Ovary (tissue), 3 donors: ENCODE data around the gene SHF.

Experiments used
- EP300 ChIP-seq: sonication (generic); formaldehyde crosslinking; IDR thresholded peaks from one replicate; pipeline ENCODE4 v1.6.1; 2017; ENCODE audit warnings: antibody characterized with exemption
- POLR2A ChIP-seq: fragments of 450-650 bp; IDR thresholded peaks from one replicate; pipeline ENCODE4 v1.6.1; 2017; ENCODE audit warnings: antibody characterized with exemption, mild to moderate bottlenecking, moderate library complexity
- TF ChIP-seq, protein P1 (sequence below), 3 donors: fragments of 450-650 bp in 2 of 3; fragments of 200-600 bp in 1 of 3; IDR thresholded peaks; one replicate each; pipeline versions ENCODE4 v1.5.1 to v1.8.0; 2016 to 2022; ENCODE audit warnings: antibody characterized with exemption in 3 of 3, mild to moderate bottlenecking in 1 of 3
- donor health status: DM: no; HTN: no; CAD: no.

DNA sequence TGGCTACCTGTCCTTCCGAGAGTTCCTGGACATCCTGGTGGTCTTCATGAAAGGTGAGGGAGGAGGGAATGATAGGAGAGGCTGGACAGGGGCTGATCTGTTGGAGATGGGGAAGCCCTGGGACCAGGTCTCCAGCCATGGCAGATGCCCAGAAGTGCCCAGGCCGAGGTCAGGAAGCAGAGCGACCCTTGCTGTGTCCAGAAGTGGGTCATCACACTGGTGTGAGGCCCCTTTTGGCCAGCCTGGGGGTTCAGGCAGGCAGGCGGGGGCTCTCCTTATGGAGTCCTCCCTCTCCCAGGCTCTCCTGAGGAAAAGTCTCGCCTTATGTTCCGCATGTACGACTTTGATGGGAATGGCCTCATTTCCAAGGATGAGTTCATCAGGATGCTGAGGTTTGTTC lies 40.2 kb downstream of the SHF start:
- TF ChIP-seq, protein P1, sequence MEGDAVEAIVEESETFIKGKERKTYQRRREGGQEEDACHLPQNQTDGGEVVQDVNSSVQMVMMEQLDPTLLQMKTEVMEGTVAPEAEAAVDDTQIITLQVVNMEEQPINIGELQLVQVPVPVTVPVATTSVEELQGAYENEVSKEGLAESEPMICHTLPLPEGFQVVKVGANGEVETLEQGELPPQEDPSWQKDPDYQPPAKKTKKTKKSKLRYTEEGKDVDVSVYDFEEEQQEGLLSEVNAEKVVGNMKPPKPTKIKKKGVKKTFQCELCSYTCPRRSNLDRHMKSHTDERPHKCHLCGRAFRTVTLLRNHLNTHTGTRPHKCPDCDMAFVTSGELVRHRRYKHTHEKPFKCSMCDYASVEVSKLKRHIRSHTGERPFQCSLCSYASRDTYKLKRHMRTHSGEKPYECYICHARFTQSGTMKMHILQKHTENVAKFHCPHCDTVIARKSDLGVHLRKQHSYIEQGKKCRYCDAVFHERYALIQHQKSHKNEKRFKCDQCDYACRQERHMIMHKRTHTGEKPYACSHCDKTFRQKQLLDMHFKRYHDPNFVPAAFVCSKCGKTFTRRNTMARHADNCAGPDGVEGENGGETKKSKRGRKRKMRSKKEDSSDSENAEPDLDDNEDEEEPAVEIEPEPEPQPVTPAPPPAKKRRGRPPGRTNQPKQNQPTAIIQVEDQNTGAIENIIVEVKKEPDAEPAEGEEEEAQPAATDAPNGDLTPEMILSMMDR (IDR thresholded peaks at IDR 0.05), result no peak
- TF ChIP-seq POLR2A (no peak), EP300 (no peak)
